Kidney epithelial cell (primary cell): Measurements from ENCODE around the gene CHST11. TPM values are rescaled to one million over a fixed set of nuclear protein-coding genes. Genes with fewer than 3 reads are reported as not detected.

Experiments used
- DNase-seq: peaks from one replicate; pipeline ENCODE4 v3.0.0-alpha.2; 2010; ENCODE audit warnings: low read depth
- H3K27me3 ChIP-seq: 2 replicates; pipeline ENCODE4 v1.6.0; 2011; ENCODE audit warnings: low read length; ENCODE audit not compliant: control insufficient read depth, insufficient read depth
- H3K36me3 ChIP-seq: 2 replicates; pipeline ENCODE4 v1.5.1; 2011; ENCODE audit warnings: low read length; ENCODE audit not compliant: control insufficient read depth, insufficient read depth
- H3K4me3 ChIP-seq: 2 replicates; pipeline ENCODE4 v1.5.1; 2011; ENCODE audit warnings: low read depth, mild to moderate bottlenecking, control low read depth, low read length
- CTCF ChIP-seq: IDR thresholded peaks from 2 replicates; pipeline ENCODE4 v1.5.1; 2011; ENCODE audit warnings: mild to moderate bottlenecking, moderate library complexity, low read length, control low read depth, inconsistent platforms; ENCODE audit not compliant: insufficient read depth, poor library complexity, severe bottlenecking
- total RNA-seq: library from RNA; depleted of rRNA; stranded (reverse); fragments of >200 nt; gene quantifications from 2 replicates; pipeline ENCODE4 v1.2.3, GENCODE V29; 2015

CHST11 gene
- total RNA-seq, 1 donor from 2014 or later, result 32.6 TPM

GRCh38 chr12:104593482-104593881 lies 136.7 kb downstream of the CHST11 start:
- Histone ChIP-seq H3K4me3 (no peak overlapping the region), H3K27me3 (no peaks in the 10 kb centered on the region), H3K36me3 (no peaks in the 10 kb centered on the region)
- DNase-seq, result no peak
- TF ChIP-seq CTCF, result no peak

GRCh38 chr12:104596134-104596799 lies 139.5 kb downstream of the CHST11 start:
- no peak overlapping the region for H3K4me3 ChIP-seq
- no peaks in the 10 kb centered on the region for H3K36me3 ChIP-seq
- no peak for DNase-seq
- H3K27me3 ChIP-seq, result no peaks in the 10 kb centered on the region
- no peak for TF ChIP-seq CTCF

GRCh38 chr12:104596898-104597843 lies 140.4 kb downstream of the CHST11 start:
- no peak for TF ChIP-seq CTCF
- Histone ChIP-seq H3K27me3 (no peaks in the 10 kb centered on the region), H3K36me3 (no peaks in the 10 kb centered on the region), H3K4me3 (no peak overlapping the region)
- no peak for DNase-seq

GRCh38 chr12:104598342-104599271 lies 141.9 kb downstream of the CHST11 start:
- DNase-seq, result no peak
- Histone ChIP-seq H3K4me3 (no peak overlapping the region), H3K27me3 (no peaks in the 10 kb centered on the region), H3K36me3 (no peaks in the 10 kb centered on the region)
- no peak for TF ChIP-seq CTCF

GRCh38 chr12:104599272-104600035 lies 142.7 kb downstream of the CHST11 start:
- Histone ChIP-seq H3K4me3 (no peak overlapping the region), H3K36me3 (no peaks in the 10 kb centered on the region), H3K27me3 (no peaks in the 10 kb centered on the region)
- TF ChIP-seq CTCF, result no peak
- no peak for DNase-seq
